Glutamatergic neuron (in vitro differentiated cells): Measurements from ENCODE around the gene SMG5. TPM values are rescaled to one million over a fixed set of nuclear protein-coding genes. Genes with fewer than 3 reads are reported as not detected.

Source experiments
- DNase-seq: peaks from one replicate; pipeline ENCODE4 v3.0.0; 2022
- H3K27ac Mint-ChIP-seq: one replicate; pipeline ENCODE4 v1.8.0; 2020; ENCODE audit warnings: mild to moderate bottlenecking, mixed read lengths, inconsistent platforms; ENCODE audit not compliant: unreplicated experiment
- H3K27me3 Mint-ChIP-seq: one replicate; pipeline ENCODE4 v1.8.0; 2020; ENCODE audit warnings: mild to moderate bottlenecking, moderate library complexity, mixed read lengths, inconsistent platforms; ENCODE audit not compliant: unreplicated experiment
- H3K36me3 Mint-ChIP-seq: one replicate; pipeline ENCODE4 v1.8.0; 2020; ENCODE audit warnings: mild to moderate bottlenecking, mixed read lengths, inconsistent platforms; ENCODE audit not compliant: unreplicated experiment
- H3K4me1 Mint-ChIP-seq: one replicate; pipeline ENCODE4 v1.8.0; 2020; ENCODE audit warnings: mild to moderate bottlenecking, low read depth, mixed read lengths, inconsistent platforms; ENCODE audit not compliant: unreplicated experiment
- H3K4me3 Mint-ChIP-seq: one replicate; pipeline ENCODE4 v1.8.0; 2020; ENCODE audit warnings: mild to moderate bottlenecking, mixed read lengths, inconsistent platforms; ENCODE audit not compliant: unreplicated experiment
- H3K9me3 Mint-ChIP-seq: one replicate; pipeline ENCODE4 v1.8.0; 2020; ENCODE audit warnings: mild to moderate bottlenecking, moderate library complexity, mixed read lengths, inconsistent platforms; ENCODE audit not compliant: unreplicated experiment
- total RNA-seq: library from RNA; stranded (reverse); fragmentation: NEBNext Ultra II Directional; extraction: Animal tissue kit (Norgen Biotek cat#: 25700); gene quantifications from one replicate; pipeline ENCODE4 v1.2.1, GENCODE V29; 2021; ENCODE audit not compliant: unreplicated experiment
- TF ChIP-seq, protein P1 (sequence below): fragments of 200-600 bp; sonication (generic); IDR thresholded peaks from one replicate; pipeline ENCODE4 v1.5.0; 2021; ENCODE audit not compliant: partially characterized antibody, unreplicated experiment

The SMG5 gene
- total RNA-seq, 1 donor from 2014 or later = 86.6 TPM

DNA sequence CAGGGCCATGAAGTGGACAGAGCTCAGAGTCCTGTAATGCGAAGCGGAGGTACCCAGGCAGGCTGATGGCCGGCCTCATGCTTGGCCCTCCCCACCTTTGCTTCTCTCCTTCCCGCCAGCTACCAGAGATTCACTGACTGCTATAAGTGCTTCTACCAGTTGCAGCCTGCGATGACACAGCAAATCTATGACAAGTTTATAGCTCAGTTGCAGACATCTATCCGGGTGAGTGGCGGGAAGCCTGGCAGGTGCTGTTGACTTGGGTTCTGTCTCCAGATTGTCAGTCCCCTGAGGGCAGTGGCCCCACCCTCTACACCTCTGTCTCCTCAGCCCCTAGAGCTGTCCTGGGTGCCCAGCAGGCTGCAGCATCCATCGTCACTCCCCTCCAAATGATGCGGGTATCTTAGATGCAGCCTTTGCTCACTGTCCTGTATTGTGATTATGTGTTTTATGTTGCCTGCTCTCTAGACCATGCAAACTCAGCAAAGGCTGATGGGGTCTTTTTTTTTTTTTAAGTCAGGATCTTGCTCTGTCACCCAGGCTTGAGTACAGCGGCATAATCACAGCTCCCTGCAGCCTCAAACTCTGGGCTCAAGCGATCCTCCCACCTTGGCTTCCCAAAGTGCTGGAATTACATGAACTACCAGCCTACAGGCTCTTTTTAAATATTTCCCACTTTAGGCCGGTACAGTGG is 50.3 kb downstream of the SMG5 start:
- Mint-ChIP-seq H3K36me3 (no peaks in the 10 kb centered on the region), H3K27me3 (peaks cover 2% of the 10 kb centered on the region), H3K4me3 (no peak overlapping the region), H3K4me1 (peaks cover 10% of the 10 kb centered on the region), H3K27ac (peak overlapping the region; percentile 23), H3K9me3 (peaks cover 5% of the 10 kb centered on the region)
- DNase-seq = no peak
- TF ChIP-seq, protein P1, sequence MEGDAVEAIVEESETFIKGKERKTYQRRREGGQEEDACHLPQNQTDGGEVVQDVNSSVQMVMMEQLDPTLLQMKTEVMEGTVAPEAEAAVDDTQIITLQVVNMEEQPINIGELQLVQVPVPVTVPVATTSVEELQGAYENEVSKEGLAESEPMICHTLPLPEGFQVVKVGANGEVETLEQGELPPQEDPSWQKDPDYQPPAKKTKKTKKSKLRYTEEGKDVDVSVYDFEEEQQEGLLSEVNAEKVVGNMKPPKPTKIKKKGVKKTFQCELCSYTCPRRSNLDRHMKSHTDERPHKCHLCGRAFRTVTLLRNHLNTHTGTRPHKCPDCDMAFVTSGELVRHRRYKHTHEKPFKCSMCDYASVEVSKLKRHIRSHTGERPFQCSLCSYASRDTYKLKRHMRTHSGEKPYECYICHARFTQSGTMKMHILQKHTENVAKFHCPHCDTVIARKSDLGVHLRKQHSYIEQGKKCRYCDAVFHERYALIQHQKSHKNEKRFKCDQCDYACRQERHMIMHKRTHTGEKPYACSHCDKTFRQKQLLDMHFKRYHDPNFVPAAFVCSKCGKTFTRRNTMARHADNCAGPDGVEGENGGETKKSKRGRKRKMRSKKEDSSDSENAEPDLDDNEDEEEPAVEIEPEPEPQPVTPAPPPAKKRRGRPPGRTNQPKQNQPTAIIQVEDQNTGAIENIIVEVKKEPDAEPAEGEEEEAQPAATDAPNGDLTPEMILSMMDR = no peak

DNA sequence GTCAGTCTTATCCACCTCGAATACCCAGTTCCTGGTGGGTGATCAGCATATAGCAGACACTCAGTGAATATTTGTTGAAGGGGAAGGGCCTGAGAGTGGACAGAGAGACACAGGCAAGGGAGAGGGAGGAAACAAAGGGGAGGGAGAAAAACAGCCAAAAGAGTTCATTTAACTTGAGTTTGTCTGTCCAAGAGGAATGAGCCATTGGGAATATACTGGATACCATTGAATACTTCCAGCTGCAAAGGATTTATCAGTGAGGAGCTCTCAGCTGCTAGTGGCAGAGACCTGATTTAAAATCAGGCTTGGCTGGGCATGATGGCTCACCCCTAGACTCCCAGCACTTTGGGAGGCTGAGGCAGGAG is 52.2 kb downstream of the SMG5 start:
- Mint-ChIP-seq H3K4me3 (no peak overlapping the region), H3K4me1 (peaks cover 10% of the 10 kb centered on the region), H3K9me3 (peaks cover 4% of the 10 kb centered on the region), H3K27ac (peak overlapping the region; percentile 34), H3K27me3 (peaks cover 2% of the 10 kb centered on the region), H3K36me3 (no peaks in the 10 kb centered on the region)
- no peak for DNase-seq
- TF ChIP-seq, protein P1 = no peak

DNA sequence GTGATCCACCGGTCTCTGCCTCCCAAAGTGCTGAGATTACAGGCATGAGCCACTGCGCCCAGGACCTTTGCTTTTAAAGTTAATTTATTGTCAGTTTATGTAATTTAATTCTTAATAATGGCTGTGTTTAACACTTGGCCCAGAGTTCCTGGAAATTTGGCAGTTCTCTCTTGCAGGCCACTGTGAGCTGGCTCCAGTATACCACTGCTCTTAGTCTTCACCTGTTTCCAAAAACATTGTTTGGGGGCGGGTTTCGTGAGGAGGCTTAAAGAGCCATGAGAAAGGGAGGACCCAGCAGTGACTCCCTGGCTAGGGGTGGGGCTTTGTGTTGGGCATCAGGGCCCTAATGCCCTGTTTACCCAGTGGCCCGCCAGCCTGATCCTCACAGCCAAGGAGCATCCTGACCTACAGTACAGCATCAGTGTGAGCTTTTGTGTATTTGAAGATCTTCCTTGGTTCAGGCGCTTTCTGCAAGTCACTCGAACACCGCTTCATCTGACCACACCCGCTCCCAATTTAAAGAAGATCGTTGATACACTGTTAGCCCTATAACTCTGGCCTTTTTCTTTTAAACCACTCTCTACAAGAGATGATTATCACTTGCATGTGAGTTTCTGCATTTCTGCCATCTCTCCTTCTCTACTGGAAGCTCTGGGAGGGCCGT is 52.7 kb downstream of the SMG5 start:
- no peaks in the 10 kb centered on the region for H3K36me3 Mint-ChIP-seq
- H3K4me3 Mint-ChIP-seq = no peak overlapping the region
- peaks cover 10% of the 10 kb centered on the region for H3K4me1 Mint-ChIP-seq

DNA sequence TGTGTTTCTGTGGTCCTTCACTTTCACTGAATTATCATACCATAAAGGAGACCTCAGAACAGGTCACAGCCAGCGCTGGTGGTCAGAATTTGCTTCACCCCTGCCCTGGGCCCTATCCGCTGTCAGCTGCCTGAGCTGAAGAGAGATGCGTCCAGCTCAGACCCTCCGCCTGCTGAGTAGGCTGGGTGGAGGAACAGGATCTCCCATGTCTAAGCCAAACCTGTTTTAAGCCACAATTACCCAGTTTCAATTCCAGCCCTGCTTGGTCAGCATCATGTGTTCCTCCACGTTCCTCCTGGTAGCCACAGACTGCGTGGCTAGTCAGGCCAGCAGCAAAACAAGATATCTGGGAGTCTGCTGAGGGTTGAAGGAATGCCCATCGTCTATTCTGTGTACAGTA is 54.1 kb downstream of the SMG5 start:
- no peak for DNase-seq
- H3K9me3 Mint-ChIP-seq = peaks cover 2% of the 10 kb centered on the region
- no peak overlapping the region for H3K4me3 Mint-ChIP-seq
- peaks cover 13% of the 10 kb centered on the region for H3K4me1 Mint-ChIP-seq
- peaks cover 2% of the 10 kb centered on the region for H3K27me3 Mint-ChIP-seq
- H3K27ac Mint-ChIP-seq = no peak overlapping the region
- TF ChIP-seq, protein P1 = no peak
- H3K36me3 Mint-ChIP-seq = no peaks in the 10 kb centered on the region

More for the DNA sequence above, 52.7 kb downstream of the SMG5 start:
- no peak for DNase-seq
- TF ChIP-seq, protein P1 = no peak
- H3K27me3 Mint-ChIP-seq = peaks cover 2% of the 10 kb centered on the region
- peaks cover 4% of the 10 kb centered on the region for H3K9me3 Mint-ChIP-seq
- peak overlapping the region; percentile 34 for H3K27ac Mint-ChIP-seq

DNA sequence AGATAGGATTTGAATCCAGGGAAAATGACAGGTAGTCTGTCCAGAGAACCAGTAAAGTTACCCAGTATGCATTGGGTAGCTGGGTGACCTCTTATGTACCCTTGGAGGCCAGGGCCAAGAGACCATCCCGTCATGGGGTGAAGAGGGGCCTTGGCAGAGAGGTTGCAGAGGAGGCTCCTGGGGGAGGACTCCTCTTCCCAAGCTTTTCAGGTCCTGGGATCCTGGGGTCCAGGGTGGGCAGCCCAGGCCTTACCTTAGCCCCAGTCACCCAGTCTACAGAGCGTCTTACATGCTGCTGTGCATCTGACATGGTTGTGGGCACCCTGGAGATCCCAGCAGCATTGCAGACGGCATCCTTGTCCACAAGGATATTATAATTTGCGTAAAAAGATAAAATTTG is 55.8 kb downstream of the SMG5 start:
- TF ChIP-seq, protein P1 = no peak
- Mint-ChIP-seq H3K4me1 (peaks cover 10% of the 10 kb centered on the region), H3K27me3 (peaks cover 2% of the 10 kb centered on the region), H3K9me3 (peaks cover 2% of the 10 kb centered on the region), H3K27ac (no peak overlapping the region), H3K4me3 (no peak overlapping the region), H3K36me3 (no peaks in the 10 kb centered on the region)
- DNase-seq = no peak
